IMR-90 (cell line): Measurements from ENCODE around the gene LGALS3. TPM values are rescaled to one million over a fixed set of nuclear protein-coding genes. Genes with fewer than 3 reads are reported as not detected.

Source experiments
- ATAC-seq: fragments of 200-7000 bp; cut with Tn5 transposase; 2 replicates; pipeline ENCODE4 v1.9.1; 2020; ENCODE audit warnings: low read depth, mild to moderate bottlenecking, moderate library complexity
- BruUV-seq: library from RNA; stranded (reverse); fragments of 400-500 nt; replicated peaks from 2 replicates; lab custom pipeline; 2021; lab: Mats Ljungman, UMichigan
- CTCF ChIA-PET: fragments of 300-600 bp; formaldehyde crosslinking; extraction: SDS; loops from one replicate; lab custom pipeline; 2021; ENCODE audit warnings: antibody characterized with exemption; lab: Yijun Ruan, JAX
- POLR2A ChIA-PET: fragments of 300-600 bp; sonication (Branson Sonifier 250); formaldehyde crosslinking; loops from one replicate; lab custom pipeline; 2022; ENCODE audit warnings: antibody characterized with exemption; ENCODE audit not compliant: unreplicated experiment; lab: Charles Lee
- DNase-seq: peaks from one replicate; pipeline ENCODE4 v3.0.0; 2013
- H2AFZ ChIP-seq: replicated peaks from 2 replicates; pipeline ENCODE3; 2013; ENCODE audit warnings: low read length, mild to moderate bottlenecking; ENCODE audit not compliant: poor library complexity
- H2AK5ac ChIP-seq: 2 replicates; pipeline ENCODE4 v1.6.1; 2013; ENCODE audit warnings: low read depth, low read length, inconsistent platforms
- H2AK9ac ChIP-seq: replicated peaks from 2 replicates; pipeline ENCODE3; 2013; ENCODE audit warnings: mild to moderate bottlenecking, low read depth, low read length, moderate library complexity; ENCODE audit not compliant: poor library complexity
- H2BK120ac ChIP-seq: 2 replicates; pipeline ENCODE4 v1.6.1; 2013; ENCODE audit warnings: low read depth, low read length, inconsistent platforms
- H2BK15ac ChIP-seq: 3 replicates; pipeline ENCODE4 v1.6.1; 2013; ENCODE audit warnings: low read depth, low read length, inconsistent platforms
- H2BK20ac ChIP-seq: 2 replicates; pipeline ENCODE4 v1.6.1; 2013; ENCODE audit warnings: low read depth, mild to moderate bottlenecking, inconsistent platforms, low read length, moderate library complexity
- H2BK5ac ChIP-seq: 2 replicates; pipeline ENCODE4 v1.6.1; 2013; ENCODE audit warnings: mild to moderate bottlenecking, low read depth, low read length, inconsistent platforms; ENCODE audit not compliant: poor library complexity, severe bottlenecking
- H3K14ac ChIP-seq: replicated peaks from 2 replicates; pipeline ENCODE4 v1.6.1; 2013; ENCODE audit warnings: low read depth, low read length, inconsistent platforms
- H3K18ac ChIP-seq: 2 replicates; pipeline ENCODE4 v1.6.1; 2013; ENCODE audit warnings: low read depth, low read length, control low read depth
- H3K23ac ChIP-seq: 2 replicates; pipeline ENCODE4 v1.6.1; 2013; ENCODE audit warnings: low read depth, low read length, inconsistent platforms
- H3K27ac ChIP-seq: 2 replicates; pipeline ENCODE4 v1.5.1; 2013; ENCODE audit warnings: mild to moderate bottlenecking, control low read depth, low read length; ENCODE audit not compliant: insufficient read depth
- H3K27me3 ChIP-seq: 2 replicates; pipeline ENCODE4 v1.6.1; 2013; ENCODE audit warnings: low read length; ENCODE audit not compliant: control insufficient read depth, insufficient read depth
- H3K36me3 ChIP-seq: 2 replicates; pipeline ENCODE4 v1.6.1; 2013; ENCODE audit warnings: low read length, mixed read lengths; ENCODE audit not compliant: control insufficient read depth, insufficient read depth
- H3K4ac ChIP-seq: 2 replicates; pipeline ENCODE4 v1.6.1; 2013; ENCODE audit warnings: low read depth, low read length, inconsistent platforms
- H3K4me1 ChIP-seq: 2 replicates; pipeline ENCODE4 v1.6.1; 2013; ENCODE audit warnings: low read length, mixed read lengths; ENCODE audit not compliant: control insufficient read depth, insufficient read depth
- H3K4me2 ChIP-seq: 2 replicates; pipeline ENCODE4 v1.6.1; 2013; ENCODE audit warnings: low read depth, mild to moderate bottlenecking, control low read depth, low read length, moderate library complexity
- H3K4me3 ChIP-seq: 2 replicates; pipeline ENCODE4 v1.5.1; 2013; ENCODE audit warnings: low read depth, mild to moderate bottlenecking, control low read depth, low read length, moderate library complexity; ENCODE audit not compliant: insufficient read depth
- H3K56ac ChIP-seq: 2 replicates; pipeline ENCODE4 v1.6.1; 2013; ENCODE audit warnings: low read length, inconsistent platforms; ENCODE audit not compliant: insufficient read depth; ENCODE audit errors: extremely low read depth
- H3K79me1 ChIP-seq, 2 experiments: 2 replicates each; pipeline ENCODE4 v1.6.1; 2013; ENCODE audit warnings: low read length in 2 of 2, inconsistent platforms in 1 of 2, low read depth in 1 of 2
- H3K9ac ChIP-seq: 2 replicates; pipeline ENCODE4 v1.6.1; 2013; ENCODE audit warnings: low read depth, low read length, control low read depth
- H3K9me1 ChIP-seq: 2 replicates; pipeline ENCODE4 v1.6.1; 2013; ENCODE audit warnings: low read length, inconsistent platforms; ENCODE audit not compliant: insufficient read depth
- H3K9me3 ChIP-seq: 2 replicates; pipeline ENCODE4 v1.6.1; 2013; ENCODE audit warnings: low read length; ENCODE audit not compliant: control insufficient read depth, insufficient read depth
- H4K20me1 ChIP-seq: 2 replicates; pipeline ENCODE4 v1.6.1; 2013; ENCODE audit warnings: low read length, inconsistent platforms; ENCODE audit not compliant: insufficient read depth
- H4K5ac ChIP-seq: 2 replicates; pipeline ENCODE4 v1.6.1; 2013; ENCODE audit warnings: mild to moderate bottlenecking, low read depth, low read length, control low read depth
- H4K8ac ChIP-seq, 2 experiments: 2 replicates each; pipeline ENCODE4 v1.6.1; 2013; ENCODE audit warnings: low read depth in 2 of 2, low read length in 2 of 2, control low read depth in 1 of 2, inconsistent platforms in 1 of 2
- H4K91ac ChIP-seq: 2 replicates; pipeline ENCODE4 v1.6.1; 2013; ENCODE audit warnings: low read depth, low read length, inconsistent platforms; ENCODE audit not compliant: insufficient read depth
- CEBPB ChIP-seq: IDR thresholded peaks from 2 replicates; pipeline ENCODE4 v1.6.1; 2012; ENCODE audit warnings: low read depth, low read length, improper control_type of control experiment
- CHD1 ChIP-seq: IDR thresholded peaks from 2 replicates; pipeline ENCODE4 v1.6.1; 2012; ENCODE audit warnings: low read depth, low read length, improper control_type of control experiment
- NFE2L2 ChIP-seq: fragments of 150-350 bp; IDR thresholded peaks from 2 replicates; pipeline ENCODE4 v1.6.1; 2016; ENCODE audit warnings: low read depth, mild to moderate bottlenecking, low read length
- RFX5 ChIP-seq: IDR thresholded peaks from 2 replicates; pipeline ENCODE4 v1.8.0; 2012; ENCODE audit warnings: low read depth, mild to moderate bottlenecking, low read length, moderate library complexity
- SMC3 ChIP-seq: fragments of 150-350 bp; IDR thresholded peaks from 2 replicates; pipeline ENCODE4 v1.6.1; 2016; ENCODE audit warnings: low read depth, mild to moderate bottlenecking, antibody characterized with exemption, low read length, moderate library complexity
- WGBS, 2 experiments: methylation state at CpG; one replicate each; pipeline versions ENCODE4 v1.1.5 to v1.1.7; 2013; ENCODE audit warnings: missing lambda C conversion rate in 2 of 2; ENCODE audit not compliant: insufficient read length in 1 of 2; ENCODE audit errors: extremely low coverage in 2 of 2; 5-methylcytosine and 5-hydroxymethylcytosine counted together
- dilution Hi-C: fragments of 300-500 bp; cut with HindIII; formaldehyde crosslinking; loops from one replicate; pipeline ENCODE4 v1.14.3; 2018; ENCODE audit warnings: low sequenced_read_pairs; ENCODE audit not compliant: unreplicated experiment
- in situ Hi-C: fragments of 300-500 bp; cut with MboI; formaldehyde crosslinking; loops from 3 replicates; pipeline ENCODE4 v1.14.3; 2019; ENCODE audit warnings: low sequenced_read_pairs, inconsistent platforms, mixed read lengths
- intact Hi-C: fragments of 100-400 bp; cut with micrococcal nuclease; formaldehyde crosslinking; loops from 2 replicates; pipeline ENCODE4 v1.10.0; 2022
- polyA plus RNA-seq, 3 experiments: library from polyadenylated mRNA; depleted of rRNA; stranded (reverse); fragments of >200 nt; gene quantifications; 2 replicates each; pipeline ENCODE4 v1.2.3, GENCODE V29; 2012; ENCODE audit warnings: low replicate concordance in 1 of 3
- total RNA-seq: library from RNA; depleted of rRNA; stranded (reverse); fragments of >200 nt; gene quantifications from 2 replicates; pipeline ENCODE4 v1.2.3, GENCODE V29; 2012

The LGALS3 gene
- total and polyA plus RNA-seq, 2 of the 4 experiments (the other 2 are of a cell fraction), result 84.4 to 171 TPM

DNA sequence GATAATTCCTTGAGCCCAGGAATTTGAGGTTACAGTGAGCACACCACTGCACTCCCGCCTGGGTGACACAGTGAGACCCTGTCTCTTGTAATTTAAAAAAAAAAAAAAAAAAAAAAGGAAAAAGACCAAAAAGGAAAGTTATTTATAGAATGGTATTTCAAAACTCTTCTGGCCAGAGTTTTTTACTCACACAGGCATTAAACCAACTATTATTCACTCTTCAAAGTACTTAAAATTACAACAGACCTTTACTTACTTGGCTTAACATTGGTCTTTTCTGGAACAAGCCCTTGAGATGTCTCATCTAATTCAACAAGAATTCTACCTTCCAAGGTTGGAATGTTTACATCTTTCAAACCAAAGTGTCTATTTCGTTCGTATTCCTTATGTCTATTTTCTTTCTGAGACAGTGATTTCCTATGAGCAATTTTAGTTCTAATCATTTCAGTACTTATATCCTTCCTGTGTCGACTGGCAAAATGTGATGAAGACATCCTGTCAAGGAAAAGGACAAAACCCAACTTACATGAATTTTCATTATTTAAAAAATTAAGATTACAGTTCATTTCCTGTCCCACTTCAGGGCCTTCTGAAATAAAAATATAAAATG is 59.7 kb downstream of the LGALS3 start:
- ATAC-seq (no peak), DNase-seq (peak; percentile 31)
- POLR2A ChIA-PET, result no interaction called here
- TF ChIP-seq SMC3, result no peak
- TF ChIP-seq NFE2L2, result no peak
- no peak for TF ChIP-seq CHD1
- no peak for TF ChIP-seq RFX5
- TF ChIP-seq CEBPB, result no peak
- H3K4me2 ChIP-seq, result peak overlapping the region; percentile 56; the same call in 1 of the 2 replicates
- no peak overlapping the region for H4K5ac ChIP-seq
- BruUV-seq, result no TSS peak
- no peaks in the 10 kb centered on the region for H3K27me3 ChIP-seq
- H3K27ac ChIP-seq, result no peak overlapping the region
- no peak overlapping the region for H3K4ac ChIP-seq
- H4K20me1 ChIP-seq, result no peaks in the 10 kb centered on the region
- H3K36me3 ChIP-seq, result 0 out of 2 replicates have a peak, but pooled peaks cover 2% of the 10 kb centered on the region
- CTCF ChIA-PET, result interaction anchor here (0.5 to 1.1 kb wide), 2 partner anchors 11 to 151 kb away, joined by 3 to 4 read pairs; no protein-coding TSS in a partner anchor
- no peak overlapping the region for H2AK9ac ChIP-seq
- H2AFZ ChIP-seq, result no peak overlapping the region
- intact Hi-C loops, result no loop called here
- H2BK20ac ChIP-seq, result no peak overlapping the region
- H3K4me3 ChIP-seq, result no peak overlapping the region
- in situ Hi-C loops, result no loop called here
- no peak overlapping the region for H3K18ac ChIP-seq
- H2BK15ac ChIP-seq, result no peak overlapping the region
- H3K9me3 ChIP-seq, result no peaks in the 10 kb centered on the region
- no peak overlapping the region for H2AK5ac ChIP-seq
- dilution Hi-C loops, result no loop called here
- H4K8ac ChIP-seq, result no peak overlapping the region
- WGBS, 2 experiments, result no CpG with 5 or more reads among the region's 4 CpGs
- H3K56ac ChIP-seq, result no peak overlapping the region
- no peak overlapping the region for H4K91ac ChIP-seq
- peaks cover 4% of the 10 kb centered on the region for H3K9me1 ChIP-seq
- H3K79me1 ChIP-seq, result peaks cover 24 to 43% of the 10 kb centered on the region in 2 experiments
- H3K23ac ChIP-seq, result no peak overlapping the region
- no peaks in the 10 kb centered on the region for H3K4me1 ChIP-seq
- H2BK120ac ChIP-seq, result no peak overlapping the region
- no peak overlapping the region for H3K9ac ChIP-seq
- no peak overlapping the region for H3K14ac ChIP-seq
- H2BK5ac ChIP-seq, result peak overlapping the region; percentile 17
